HepG2 (cell line): ENCODE measurements around the gene TACC2. TPM values are rescaled to one million over a fixed set of nuclear protein-coding genes. Genes with fewer than 3 reads are reported as not detected.
A peak's percentile ranks its signal among the peaks of the same experiment; 100 is the strongest.

Source experiments
- ATAC-seq: fragments of 200-7000 bp; cut with Tn5 transposase; 3 replicates; pipeline ENCODE4 v1.9.1; 2020; ENCODE audit warnings: mild to moderate bottlenecking, moderate library complexity
- BruUV-seq: library from RNA; stranded (reverse); fragments of 400-500 nt; replicated peaks from 2 replicates; lab custom pipeline; 2021; lab: Mats Ljungman, UMichigan
- CTCF ChIA-PET: fragments of 300-600 bp; formaldehyde crosslinking; extraction: SDS; loops from one replicate; lab custom pipeline; 2021; ENCODE audit warnings: low total read pairs, inconsistent platforms, low intra/inter-chr PET ratio; lab: Yijun Ruan, JAX
- POLR2A ChIA-PET: fragments of 350-600 bp; sonication (Branson Sonifier 250); formaldehyde crosslinking; loops from one replicate; lab custom pipeline; 2020; ENCODE audit warnings: antibody characterized with exemption, inconsistent platforms; lab: Yijun Ruan, JAX
- DNase-seq: peaks from one replicate; pipeline ENCODE4 v3.0.0-alpha.2; 2015; ENCODE audit warnings: low spot score
- FAIRE-seq: peaks from 3 replicates; lab custom pipeline; 2011; peaks lifted over from hg19 to GRCh38; lab: Jason Lieb, UNC
- H2AFZ ChIP-seq: one replicate; pipeline ENCODE4 v1.6.1; 2011; ENCODE audit warnings: low read length, inconsistent platforms
- H3K27ac ChIP-seq: fragments of 300-600 bp; 3 replicates; pipeline ENCODE4 v1.8.0; 2011; ENCODE audit warnings: mixed run types, mild to moderate bottlenecking, mixed read lengths, low read length, inconsistent platforms; ENCODE audit not compliant: insufficient read depth; ENCODE audit errors: extremely low read length
- H3K27me3 ChIP-seq, 2 experiments: fragments of 200-600 bp in 1 of 2; 2 replicates in 1 of 2; 3 replicates in 1 of 2; pipeline versions ENCODE4 v1.6.0 to v1.8.0; 2011; ENCODE audit warnings: low read length in 2 of 2, mild to moderate bottlenecking in 2 of 2, moderate library complexity in 2 of 2, inconsistent platforms in 1 of 2; ENCODE audit not compliant: insufficient read depth in 2 of 2, control insufficient read depth in 1 of 2
- H3K36me3 ChIP-seq, 2 experiments: fragments of 200-600 bp in 1 of 2; replicated peaks in 1 of 2; 2 replicates in 1 of 2; 3 replicates in 1 of 2; pipeline versions ENCODE4 v1.5.1 to v1.8.0; 2011; ENCODE audit warnings: low read length in 2 of 2, inconsistent platforms in 1 of 2; ENCODE audit not compliant: insufficient read depth in 2 of 2, control insufficient read depth in 1 of 2
- H3K4me1 ChIP-seq: 2 replicates; pipeline ENCODE4 v1.5.1; 2012; ENCODE audit warnings: low read length, inconsistent platforms; ENCODE audit not compliant: insufficient read depth
- H3K4me2 ChIP-seq: 2 replicates; pipeline ENCODE4 v1.6.0; 2011; ENCODE audit warnings: low read depth, low read length, inconsistent platforms
- H3K4me3 ChIP-seq, 3 experiments: fragments of 200-600 bp in 1 of 3; sonication (generic), shearing (Covaris generic) in 1 of 3; replicated peaks in 1 of 3; 2 replicates each; pipeline ENCODE4 v1.5.1; 2011 to 2016; ENCODE audit warnings: low read length in 3 of 3, inconsistent platforms in 2 of 3, low read depth in 2 of 3, mild to moderate bottlenecking in 2 of 3, control low read depth in 1 of 3, mixed read lengths in 1 of 3; ENCODE audit not compliant: insufficient read depth in 1 of 3
- H3K79me2 ChIP-seq: one replicate; pipeline ENCODE4 v1.6.1; 2011; ENCODE audit warnings: low read length, inconsistent platforms; ENCODE audit not compliant: insufficient read depth
- H3K9ac ChIP-seq: 2 replicates; pipeline ENCODE4 v1.6.0; 2011; ENCODE audit warnings: mild to moderate bottlenecking, low read depth, low read length, inconsistent platforms; ENCODE audit not compliant: insufficient read depth
- H3K9me3 ChIP-seq: 2 replicates; pipeline ENCODE4 v1.5.1; 2012; ENCODE audit warnings: mild to moderate bottlenecking, low read length
- H4K20me1 ChIP-seq: 2 replicates; pipeline ENCODE4 v1.6.0; 2011; ENCODE audit warnings: inconsistent platforms, mild to moderate bottlenecking, low read length, moderate library complexity; ENCODE audit not compliant: insufficient read depth
- ARNT2 ChIP-seq: sonication (generic); formaldehyde crosslinking; IDR thresholded peaks from 2 replicates; pipeline ENCODE4 v1.8.0; 2022; ENCODE audit warnings: mild to moderate bottlenecking, low read depth, missing genetic modification reagents, moderate library complexity
- CTCF ChIP-seq: sonication (generic); formaldehyde crosslinking; IDR thresholded peaks from 2 replicates; pipeline ENCODE4 v1.5.0; 2020; ENCODE audit warnings: mild to moderate bottlenecking, missing genetic modification reagents, moderate library complexity
- FOSL2 ChIP-seq: sonication (generic); formaldehyde crosslinking; IDR thresholded peaks from 2 replicates; pipeline ENCODE4 v1.4.0; 2020; ENCODE audit warnings: missing genetic modification reagents
- NFYB ChIP-seq: sonication (generic); formaldehyde crosslinking; IDR thresholded peaks from 2 replicates; pipeline ENCODE4 v1.4.0; 2020; ENCODE audit warnings: missing genetic modification reagents
- NFYC ChIP-seq: IDR thresholded peaks from 2 replicates; pipeline ENCODE4 v1.6.1; 2016; ENCODE audit warnings: missing genetic modification reagents, missing compliant biosample characterization
- YY1 ChIP-seq: IDR thresholded peaks from 2 replicates; pipeline ENCODE4 v1.6.1; 2011; ENCODE audit warnings: low read length, low read depth, moderate library complexity, mild to moderate bottlenecking; ENCODE audit not compliant: insufficient read depth, insufficient replicate concordance
- ZNF253 ChIP-seq: sonication (generic); formaldehyde crosslinking; IDR thresholded peaks from 2 replicates; pipeline ENCODE4 v1.8.0; 2022; ENCODE audit warnings: mild to moderate bottlenecking, missing genetic modification reagents, borderline replicate concordance
- ZNF362 ChIP-seq: sonication (generic); formaldehyde crosslinking; IDR thresholded peaks from 2 replicates; pipeline ENCODE4 v1.4.0; 2020; ENCODE audit warnings: missing genetic modification reagents, mild to moderate bottlenecking, borderline replicate concordance
- WGBS: methylation state at CpG from one replicate; pipeline ENCODE4 v1.1.6; 2017; ENCODE audit warnings: low lambda C conversion rate; 5-methylcytosine and 5-hydroxymethylcytosine counted together
- in situ Hi-C: cut with HindIII; loops from 2 replicates; pipeline ENCODE4 v1.10.0; 2017; ENCODE audit warnings: low pct_unique_long_range_greater_than_20kb; ENCODE audit not compliant: extremely low pct_ligation_motif_present
- intact Hi-C: fragments of 100-400 bp; cut with micrococcal nuclease; formaldehyde crosslinking; loops from one replicate; pipeline ENCODE4 v1.10.0; 2022; ENCODE audit not compliant: unreplicated experiment
- polyA plus RNA-seq, 8 experiments: library from polyadenylated mRNA; depleted of rRNA in 3 of 8; stranded (reverse) in 7 of 8; unstranded in 1 of 8; fragments of >200 nt; fragmentation: Illumina TruSeq in 4 of 8; extraction: Trizol in 4 of 8; gene quantifications; 2 replicates each; pipeline versions ENCODE4 v1.2.1 to v1.2.3, GENCODE V29; 2011 to 2016; ENCODE audit warnings: low read depth in 4 of 8, missing spikeins in 1 of 8, mixed read lengths in 1 of 8; ENCODE audit not compliant: insufficient read depth in 1 of 8
- total RNA-seq, 5 experiments: library from RNA; depleted of rRNA; stranded (reverse); fragments of >200 nt; fragmentation: Illumina TruSeq; extraction: Trizol; gene quantifications; 2 replicates each; pipeline ENCODE4 v1.2.3, GENCODE V29; 2016; ENCODE audit warnings: low read depth in 1 of 5
- TF ChIP-seq, protein P1 (sequence below): sonication (generic); formaldehyde crosslinking; conservative IDR thresholded peaks from 2 replicates; pipeline ENCODE4 v1.4.0; 2020; ENCODE audit warnings: missing genetic modification reagents

Gene TACC2
- total and polyA plus RNA-seq, 2 of the 13 experiments (the other 11 are each of a cell fraction or from before 2014, with no cell fraction given) = 11.8 to 16.0 TPM

DNA sequence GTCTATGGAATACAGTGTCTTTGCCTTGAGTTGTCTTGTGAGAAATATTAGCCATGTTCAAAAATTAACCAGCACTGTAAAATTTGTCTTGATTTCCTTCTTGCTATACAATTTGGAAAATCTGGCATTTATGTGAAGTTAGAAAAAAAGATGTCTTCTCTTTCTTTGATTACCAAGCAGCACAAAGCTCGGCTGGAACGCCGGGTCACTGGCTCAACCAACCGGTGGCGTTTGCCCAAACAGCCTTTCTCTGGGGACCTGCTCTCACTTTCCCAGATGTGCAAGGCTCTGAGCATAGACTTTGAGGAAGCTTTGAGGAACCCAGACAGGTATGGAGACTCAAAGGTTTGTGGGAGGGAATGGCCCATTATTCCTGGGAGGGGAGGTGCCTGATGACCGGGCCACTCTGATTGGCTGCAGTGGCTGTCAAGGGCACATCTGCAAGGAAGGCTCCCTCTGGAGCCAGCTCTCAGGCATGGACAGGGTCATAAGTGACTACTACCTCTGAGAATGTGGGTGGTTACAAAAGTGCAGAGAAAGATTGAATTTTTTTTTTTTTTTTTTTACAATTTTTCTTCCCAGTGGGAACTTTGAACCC is 287.7 kb downstream of the TACC2 start:
- 67% methylated on average over 6 of the region's 6 CpGs for WGBS
- CTCF ChIA-PET = interaction anchor here (1.0 to 1.2 kb wide), 2 partner anchors 9 to 289 kb away, joined by 4 read pairs; no protein-coding TSS in a partner anchor
- DNase-seq (peak; percentile 54), FAIRE-seq (peak; percentile 18)
- no peak overlapping the region for H3K4me3 ChIP-seq
- H3K79me2 ChIP-seq = no peaks in the 10 kb centered on the region
- H3K27ac ChIP-seq = no peak overlapping the region
- H3K27me3 ChIP-seq = peaks cover 2 to 4% of the 10 kb centered on the region in 2 experiments; a peak in 2 of 5 replicates
- in situ Hi-C loops = no loop called here
- intact Hi-C loops = loop anchor here (5.0 kb wide), 1 partner anchor 426 kb away; no protein-coding TSS in a partner anchor
- peaks cover 24% of the 10 kb centered on the region for H3K4me1 ChIP-seq
- no peaks in the 10 kb centered on the region for H3K36me3 ChIP-seq
- H4K20me1 ChIP-seq = no peaks in the 10 kb centered on the region
- TF ChIP-seq CTCF (CRISPR knock-in tag) (peak; percentile 33), YY1 (no peak), NFYB (CRISPR knock-in tag) (peak; percentile 73), NFYC (CRISPR knock-in tag) (peak; percentile 68), FOSL2 (CRISPR knock-in tag) (peak; percentile 76), ARNT2 (no peak), ZNF362 (CRISPR knock-in tag) (0 out of 2 replicates have a peak, but pooled peaks have one; percentile 14), ZNF253 (CRISPR knock-in tag) (no peak)
- TF ChIP-seq, protein P1, sequence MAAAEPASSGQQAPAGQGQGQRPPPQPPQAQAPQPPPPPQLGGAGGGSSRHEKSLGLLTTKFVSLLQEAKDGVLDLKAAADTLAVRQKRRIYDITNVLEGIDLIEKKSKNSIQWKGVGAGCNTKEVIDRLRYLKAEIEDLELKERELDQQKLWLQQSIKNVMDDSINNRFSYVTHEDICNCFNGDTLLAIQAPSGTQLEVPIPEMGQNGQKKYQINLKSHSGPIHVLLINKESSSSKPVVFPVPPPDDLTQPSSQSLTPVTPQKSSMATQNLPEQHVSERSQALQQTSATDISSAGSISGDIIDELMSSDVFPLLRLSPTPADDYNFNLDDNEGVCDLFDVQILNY (CRISPR knock-in tag) = no peak
- TF ChIP-seq, all 625 proteins: peak for 5
- Histone ChIP-seq H2AFZ (no peak overlapping the region), H3K4me2 (no peak overlapping the region), H3K9me3 (no peaks in the 10 kb centered on the region), H3K9ac (no peak overlapping the region)
- no TSS peak for BruUV-seq
- ATAC-seq = peak; percentile 83
- POLR2A ChIA-PET = interaction anchor here (0.6 to 1.1 kb wide), 4 partner anchors 9 to 35 kb away, joined by 3 to 8 read pairs (median 3); no protein-coding TSS in a partner anchor
